A172 (cell line): ENCODE data around the gene SSX2IP. TPM values are rescaled to one million over a fixed set of nuclear protein-coding genes. Genes with fewer than 3 reads are reported as not detected.
A peak's percentile ranks its signal among the peaks of the same experiment; 100 is the strongest.

Experiments used
- DNase-seq: peaks from one replicate; pipeline ENCODE4 v3.0.0-alpha.2; 2015; ENCODE audit warnings: low spot score
- total RNA-seq: library from RNA; depleted of rRNA; stranded (reverse); fragments of >200 nt; shearing (Covaris generic); gene quantifications from 2 replicates; pipeline ENCODE4 v1.2.3, GENCODE V29; 2014

The SSX2IP gene
- total RNA-seq, 1 experiment from 2014 or later, result 26.7 TPM

- no peak for DNase-seq
Observed at GRCh38 chr1:84709131-84709530, 18.9 kb upstream of the SSX2IP start.

GRCh38 chr1:84708031-84708430, 17.8 kb upstream of the SSX2IP start:
- DNase-seq, result no peak

GRCh38 chr1:84705513-84705912, 15.3 kb upstream of the SSX2IP start:
- DNase-seq, result no peak

GRCh38 chr1:84704872-84705417, 14.7 kb upstream of the SSX2IP start:
- no peak for DNase-seq

GRCh38 chr1:84703431-84703830, 13.2 kb upstream of the SSX2IP start:
- no peak for DNase-seq

GRCh38 chr1:84702143-84702542, 11.9 kb upstream of the SSX2IP start:
- DNase-seq, result no peak

GRCh38 chr1:84701376-84701775, 11.1 kb upstream of the SSX2IP start:
- no peak for DNase-seq

- no peak for DNase-seq
Observed at GRCh38 chr1:84700070-84700469, 9.8 kb upstream of the SSX2IP start.

- peak; percentile 82 for DNase-seq
Observed at GRCh38 chr1:84698151-84699110, 8.2 kb upstream of the SSX2IP start.

- DNase-seq, result no peak
Observed at GRCh38 chr1:84693785-84694184, 3.5 kb upstream of the SSX2IP start.

GRCh38 chr1:84693005-84693404, 2.7 kb upstream of the SSX2IP start:
- no peak for DNase-seq

GRCh38 chr1:84692391-84692790, 2.1 kb upstream of the SSX2IP start:
- no peak for DNase-seq

GRCh38 chr1:84691122-84691783, 992 bp upstream of the SSX2IP start:
- no peak for DNase-seq

GRCh38 chr1:84689514-84690396, 506 bp downstream of the SSX2IP start:
- peak; percentile 21 for DNase-seq

GRCh38 chr1:84688463-84689061, 1.7 kb downstream of the SSX2IP start:
- no peak for DNase-seq

- no peak for DNase-seq
Observed at GRCh38 chr1:84687714-84688462, 2.4 kb downstream of the SSX2IP start.

GRCh38 chr1:84686223-84686622, 4.0 kb downstream of the SSX2IP start:
- no peak for DNase-seq

- DNase-seq, result no peak
Observed at GRCh38 chr1:84683508-84683907, 6.8 kb downstream of the SSX2IP start.

GRCh38 chr1:84682047-84682446, 8.2 kb downstream of the SSX2IP start:
- no peak for DNase-seq

GRCh38 chr1:84677415-84678099, 12.7 kb downstream of the SSX2IP start:
- no peak for DNase-seq
